HTERT RPE-1 (cell line): ENCODE measurements around the gene PLXNB1.
"Not testable (repeated sequence)": the region's sequence is repeated elsewhere in the genome, so short reads cannot be mapped to it uniquely, and the experiment has no call there.

Experiments
- in situ Hi-C: fragments of 300-500 bp; cut with MboI; formaldehyde crosslinking; loops from 4 replicates; pipeline ENCODE4 v1.14.3; 2020; ENCODE audit warnings: low sequenced_read_pairs

The PLXNB1 gene

DNA sequence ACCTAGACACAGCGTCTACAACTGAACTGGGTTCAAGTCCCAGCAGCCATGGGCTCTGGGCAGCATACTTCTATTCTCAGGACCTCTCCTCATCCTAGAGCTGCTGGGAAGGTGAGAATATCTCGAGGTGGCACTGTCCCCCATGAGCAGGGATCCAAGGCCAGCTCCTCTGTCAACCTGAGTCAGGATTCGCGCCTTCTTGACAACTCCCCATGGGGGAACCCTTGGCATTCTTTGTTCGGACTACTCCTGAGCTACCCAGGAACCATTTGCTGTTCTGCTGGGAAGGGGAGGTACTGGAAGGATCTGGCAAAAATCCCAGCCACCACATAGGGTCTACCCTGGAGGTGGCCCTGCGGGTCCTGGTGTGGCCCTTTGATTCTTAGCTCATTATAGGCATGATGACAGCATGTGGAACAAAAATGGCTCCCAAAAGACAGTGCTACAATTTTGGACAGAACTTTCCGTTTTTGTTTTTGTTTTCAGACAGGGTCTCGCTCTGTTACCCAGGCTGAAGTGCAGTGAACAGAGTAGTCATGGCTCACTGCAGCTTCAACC is 22.3 kb downstream of the PLXNB1 start:
- in situ Hi-C loops, result no loop called here

DNA sequence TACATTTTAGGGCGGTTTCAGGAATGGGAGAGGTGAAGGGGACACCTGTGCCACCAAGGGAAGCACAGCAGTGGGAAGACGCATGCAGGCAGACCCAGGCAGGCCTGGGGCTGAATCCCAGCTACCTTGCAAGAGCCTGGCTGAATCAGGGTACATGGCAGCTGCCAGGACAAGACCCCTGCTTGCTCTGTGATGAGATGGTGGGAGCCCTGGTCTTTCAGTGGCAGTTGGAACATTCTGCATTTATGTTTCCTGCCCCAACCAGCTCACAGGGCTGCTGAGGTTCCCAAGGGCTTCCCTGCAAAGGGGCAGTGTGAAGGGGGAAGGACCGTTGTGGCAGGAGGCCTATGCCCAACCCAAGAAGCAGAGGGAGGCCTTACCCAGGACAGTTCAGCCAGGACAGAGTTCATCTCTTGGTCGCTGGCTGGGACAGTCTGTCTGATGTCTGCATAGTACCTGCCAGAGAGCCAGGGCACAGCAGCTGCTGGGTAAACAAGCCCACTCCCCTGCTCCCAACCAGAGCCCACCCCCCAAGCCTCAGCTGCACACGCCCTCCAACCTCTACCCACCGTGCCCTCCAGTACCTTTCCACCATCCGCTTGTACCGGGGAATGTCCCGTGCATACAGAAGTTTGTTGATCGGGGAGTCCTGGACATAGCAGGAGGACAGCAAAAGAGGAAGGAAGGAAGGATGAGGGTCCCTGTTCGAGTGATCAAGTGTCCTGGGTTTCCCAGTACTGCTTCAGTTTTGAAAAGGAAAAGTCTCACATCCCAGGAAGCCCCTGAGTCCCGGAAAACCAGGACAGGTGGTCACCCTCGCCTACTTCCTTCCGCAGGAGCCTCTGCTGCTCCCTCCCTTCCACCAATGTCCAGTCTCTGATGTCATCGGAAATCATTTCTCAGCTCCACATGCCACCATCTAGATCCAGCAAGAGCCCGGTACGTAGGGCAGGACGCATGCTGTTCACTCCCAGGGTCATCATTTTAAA is 23.1 kb downstream of the PLXNB1 start:
- in situ Hi-C loops, result no loop called here

DNA sequence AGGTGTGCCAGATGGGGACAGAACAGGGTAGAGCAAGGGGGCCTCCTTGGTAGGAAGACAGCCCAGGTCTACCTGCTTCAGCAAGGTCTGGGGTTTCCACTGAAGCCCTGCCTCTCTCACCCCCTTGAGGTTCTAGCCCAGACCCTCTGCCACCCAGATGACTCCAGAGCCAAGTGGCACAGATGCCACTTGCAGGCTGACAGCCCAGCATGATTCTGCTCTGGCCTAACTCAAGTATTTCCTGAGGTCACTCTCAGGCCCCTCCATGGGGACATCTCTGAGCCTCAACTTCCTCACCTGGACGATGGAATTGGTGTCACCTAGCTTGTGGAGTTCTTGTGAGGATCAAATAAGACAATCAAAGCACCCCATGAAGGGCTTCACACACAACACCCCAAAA is 23.9 kb downstream of the PLXNB1 start:
- in situ Hi-C loops, result no loop called here

DNA sequence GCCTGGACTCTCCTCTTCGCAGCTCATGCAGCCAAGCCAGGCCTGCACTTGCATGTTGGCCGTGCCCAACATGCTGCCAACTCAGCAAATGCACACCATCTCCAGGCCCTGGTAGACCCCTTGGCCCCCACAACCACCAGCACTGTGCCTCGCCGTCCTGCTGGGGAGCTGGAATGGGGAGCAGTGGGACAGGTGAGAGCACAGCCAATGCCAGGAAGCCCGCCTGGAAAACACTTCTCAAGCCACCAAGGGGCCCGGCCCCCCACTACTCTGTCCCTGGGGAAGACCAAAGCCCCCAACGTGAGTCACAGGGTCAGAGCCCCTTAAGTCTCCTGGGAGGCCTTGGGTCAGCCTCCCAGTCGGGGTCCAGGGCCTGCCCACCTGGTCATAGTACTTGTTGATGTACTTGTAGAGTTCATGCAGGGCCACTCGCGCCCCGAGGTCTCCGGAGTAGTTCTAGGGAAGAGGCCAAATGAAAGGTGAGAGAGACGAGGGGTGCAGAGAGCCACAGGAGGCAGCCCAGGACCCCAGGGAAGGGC is 24.5 kb downstream of the PLXNB1 start:
- in situ Hi-C loops, result no loop called here

DNA sequence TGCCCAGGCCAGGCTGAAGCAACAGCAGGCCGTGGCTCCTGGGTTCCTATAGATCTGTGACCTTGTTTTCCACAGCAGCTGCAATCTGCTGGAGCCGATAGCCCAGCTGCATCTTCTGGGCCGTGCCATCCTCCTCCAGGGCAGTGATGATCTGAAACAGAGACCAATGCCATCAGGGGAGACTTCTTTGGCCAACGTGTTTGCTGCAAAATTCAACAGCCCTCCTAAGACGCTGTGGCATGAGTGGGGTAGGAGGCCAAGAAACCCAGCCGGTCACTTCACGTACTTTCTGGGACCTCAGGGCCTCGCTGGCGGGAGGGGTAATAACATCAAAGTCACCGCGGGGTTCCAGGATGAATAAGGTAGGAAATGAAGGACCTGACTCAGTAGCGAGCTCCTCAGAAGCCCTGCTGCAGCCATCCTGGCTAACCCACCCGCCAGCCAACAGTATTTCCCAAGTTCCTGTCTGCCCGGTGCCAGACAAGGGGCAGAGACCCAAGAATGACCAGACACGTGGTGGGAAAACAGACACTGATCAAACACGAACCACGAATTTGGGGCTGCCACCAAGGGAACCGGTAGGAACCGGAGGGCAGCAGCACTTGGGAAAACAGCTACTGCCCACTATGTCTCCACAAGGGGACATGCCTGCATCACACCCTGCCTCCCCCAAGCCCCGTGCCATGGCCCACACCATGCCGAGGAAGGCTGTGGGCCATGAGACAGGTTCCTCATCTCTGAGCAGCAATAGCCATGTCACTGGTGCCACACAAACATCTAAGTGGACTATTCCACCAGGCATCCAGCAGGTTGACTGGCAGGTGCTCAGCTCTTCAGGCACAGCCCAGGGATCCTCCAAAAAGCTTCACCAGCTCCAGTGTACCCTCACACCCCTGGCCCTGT is 25.2 kb downstream of the PLXNB1 start:
- in situ Hi-C loops, result no loop called here

DNA sequence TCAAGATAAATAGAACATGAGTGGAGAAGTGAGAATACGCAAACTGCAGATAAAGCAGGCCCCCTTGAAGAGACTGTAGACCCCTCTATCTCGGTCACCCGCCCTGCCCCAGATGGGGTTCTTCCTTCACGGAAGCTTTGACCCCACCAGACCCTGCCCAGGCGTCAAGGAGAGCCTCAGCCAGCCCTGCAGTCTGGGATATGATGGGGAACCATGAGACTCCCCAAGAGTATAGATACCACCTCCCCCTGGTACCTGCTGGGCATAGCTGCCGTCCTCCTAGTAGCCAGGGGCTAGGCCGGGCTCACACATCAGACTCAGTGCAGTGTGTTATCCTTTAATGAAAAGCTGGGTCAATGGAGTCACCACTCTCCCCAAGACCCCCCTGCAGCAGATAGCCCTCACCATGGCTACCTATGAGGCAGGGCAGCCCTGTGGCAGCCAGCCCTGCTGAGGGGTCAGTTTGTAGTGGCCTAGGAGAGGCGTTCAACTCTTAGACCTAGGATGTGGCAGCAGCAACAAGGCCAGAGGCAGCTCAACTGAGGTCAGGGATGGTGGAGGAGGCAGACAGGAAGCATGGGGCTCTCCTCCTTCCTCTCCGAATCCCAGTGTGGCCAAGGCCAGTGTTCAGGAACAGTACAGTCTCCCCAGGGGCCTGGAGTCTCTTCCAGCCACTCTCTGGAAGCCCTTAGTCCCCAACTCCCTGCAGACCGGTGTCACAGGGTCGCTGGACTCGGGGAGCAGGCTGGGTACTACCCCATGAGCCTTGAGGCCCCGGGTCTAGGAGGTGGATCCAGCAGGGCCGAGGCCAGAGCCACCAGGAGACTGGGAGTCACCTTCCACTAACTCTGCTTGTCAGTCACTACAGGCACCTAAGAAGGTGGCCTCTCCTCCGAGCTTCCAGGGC is 26.1 kb downstream of the PLXNB1 start:
- in situ Hi-C loops, result no loop called here

DNA sequence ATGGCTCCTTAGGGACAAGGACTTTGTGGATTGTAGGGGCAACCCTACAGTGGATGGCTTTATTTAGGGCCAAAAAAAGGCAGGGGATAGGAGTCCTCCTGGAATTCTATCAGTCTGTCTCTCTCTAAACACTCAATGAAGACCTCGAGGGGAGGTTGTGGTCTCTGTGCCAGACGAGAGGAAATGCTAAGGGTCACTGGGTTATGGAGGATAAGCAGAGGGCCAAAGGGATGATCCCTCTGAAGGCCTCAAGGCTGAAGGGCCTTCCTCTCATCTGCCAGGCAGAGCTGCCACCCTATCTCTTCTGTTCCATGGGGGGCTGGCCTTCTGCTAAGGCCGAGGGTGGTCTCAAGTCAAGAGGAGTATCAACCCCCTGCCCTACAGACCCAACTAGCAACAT is 27.0 kb downstream of the PLXNB1 start:
- in situ Hi-C loops, result no loop called here

DNA sequence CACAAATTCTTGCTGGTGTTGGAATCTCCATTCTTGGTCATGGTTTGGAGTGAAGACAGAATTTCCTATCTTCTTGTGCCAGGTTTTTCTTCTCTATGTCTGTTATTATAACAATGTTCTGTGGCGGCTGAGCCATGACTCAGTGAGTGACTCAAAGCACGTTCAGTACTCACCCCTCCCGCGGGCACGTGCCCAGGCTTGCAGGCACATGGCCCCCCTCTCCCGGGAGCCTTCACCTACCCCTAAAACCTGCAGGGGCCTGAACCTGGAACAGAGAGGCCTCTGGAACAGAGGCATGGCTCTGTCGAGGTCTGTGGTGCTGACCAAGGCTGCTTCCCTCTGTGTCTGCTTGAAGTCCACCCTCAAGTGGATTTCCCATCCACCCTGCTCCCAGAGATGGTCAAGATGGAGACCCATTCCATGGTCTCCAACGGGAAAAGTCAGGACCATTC is 27.6 kb downstream of the PLXNB1 start:
- in situ Hi-C loops, result no loop called here

DNA sequence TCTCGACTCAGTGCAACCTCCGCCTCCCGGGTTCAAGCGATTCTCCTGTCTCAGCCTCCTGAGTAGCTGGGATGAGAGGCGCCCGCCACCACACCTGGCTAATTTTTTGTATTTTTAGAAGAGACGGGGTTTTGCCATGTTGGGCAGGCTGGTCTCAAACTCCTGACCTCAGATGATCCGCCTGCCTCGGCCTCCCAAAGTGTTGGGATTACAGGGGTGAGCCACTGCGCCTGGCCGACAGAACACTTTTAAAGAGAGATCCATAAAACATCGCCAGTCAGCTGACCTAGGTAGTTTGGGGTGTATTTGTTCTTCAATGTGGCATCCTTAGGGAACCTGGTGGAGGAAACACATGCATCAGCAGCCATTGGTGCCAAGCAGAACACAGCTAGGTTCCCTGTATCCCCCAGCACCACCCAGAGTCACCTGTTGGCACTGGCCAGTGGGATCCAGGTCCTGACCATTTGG is 28.4 kb downstream of the PLXNB1 start:
- in situ Hi-C loops, result not testable (repeated sequence)

DNA sequence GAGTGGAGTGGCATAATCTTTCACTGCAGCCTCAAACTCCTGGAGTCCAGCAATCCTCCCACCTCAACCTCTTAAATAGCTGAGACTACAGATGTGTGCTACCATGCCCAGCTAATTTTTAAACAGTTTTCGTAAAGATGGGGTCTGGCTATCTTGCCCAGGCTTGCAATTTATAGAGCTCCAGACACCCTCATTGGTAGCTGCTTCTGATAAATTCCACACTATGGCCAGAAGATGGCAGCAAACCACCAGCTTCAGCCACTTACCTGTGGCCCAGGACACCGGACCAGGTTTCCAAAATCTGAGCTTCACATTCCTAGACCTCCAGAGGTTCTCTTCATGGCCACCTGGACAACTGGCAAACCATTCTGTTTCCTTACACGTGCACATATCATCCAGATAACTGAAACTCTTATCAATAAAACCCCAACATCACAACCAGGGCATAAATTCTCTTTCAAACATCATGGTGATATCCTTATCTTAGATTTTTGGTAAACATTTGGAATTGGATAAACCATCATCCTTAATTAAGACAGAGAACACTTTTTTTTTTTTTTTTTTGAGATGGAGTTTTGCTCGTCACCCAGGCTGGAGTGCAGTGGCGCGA is 29.0 kb downstream of the PLXNB1 start:
- in situ Hi-C loops, result no loop called here

DNA sequence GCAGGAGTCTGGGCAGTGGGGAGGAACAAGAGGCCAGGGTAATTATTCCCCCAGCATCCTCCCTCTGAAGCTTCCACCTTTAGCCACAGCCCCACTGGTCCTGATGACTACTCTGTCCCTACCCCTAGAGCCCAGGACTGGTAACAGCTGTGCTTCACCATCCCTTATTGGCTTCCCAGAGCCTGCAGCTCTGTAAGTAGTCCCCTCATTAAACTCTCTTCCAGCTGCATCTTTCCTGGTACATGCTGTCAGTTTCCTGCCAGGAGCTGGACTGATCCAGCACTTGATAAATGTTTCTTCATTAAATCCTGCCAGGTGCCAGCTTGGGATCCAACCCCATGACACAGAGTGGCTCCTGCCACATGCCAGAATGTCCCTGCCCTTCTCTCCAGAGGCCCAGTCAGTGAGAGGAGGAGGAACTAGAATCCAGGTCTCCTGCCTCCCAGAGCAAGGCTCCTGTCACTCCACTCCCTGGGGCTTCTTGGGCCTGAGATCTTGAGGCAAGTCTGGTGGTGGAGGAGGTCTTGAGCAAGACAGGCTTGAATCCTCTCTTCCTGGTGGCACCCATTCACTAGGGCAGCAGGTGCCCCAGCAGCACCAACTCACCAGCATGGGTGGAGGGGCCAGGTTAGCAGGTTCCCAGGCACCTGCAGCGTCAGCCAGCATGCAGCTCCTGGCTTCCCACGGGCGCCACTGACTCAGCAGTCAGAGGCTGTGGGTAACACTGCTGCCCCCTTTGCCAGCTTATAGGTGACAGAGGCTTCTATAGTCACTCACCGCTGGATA is 30.3 kb downstream of the PLXNB1 start:
- in situ Hi-C loops, result no loop called here

DNA sequence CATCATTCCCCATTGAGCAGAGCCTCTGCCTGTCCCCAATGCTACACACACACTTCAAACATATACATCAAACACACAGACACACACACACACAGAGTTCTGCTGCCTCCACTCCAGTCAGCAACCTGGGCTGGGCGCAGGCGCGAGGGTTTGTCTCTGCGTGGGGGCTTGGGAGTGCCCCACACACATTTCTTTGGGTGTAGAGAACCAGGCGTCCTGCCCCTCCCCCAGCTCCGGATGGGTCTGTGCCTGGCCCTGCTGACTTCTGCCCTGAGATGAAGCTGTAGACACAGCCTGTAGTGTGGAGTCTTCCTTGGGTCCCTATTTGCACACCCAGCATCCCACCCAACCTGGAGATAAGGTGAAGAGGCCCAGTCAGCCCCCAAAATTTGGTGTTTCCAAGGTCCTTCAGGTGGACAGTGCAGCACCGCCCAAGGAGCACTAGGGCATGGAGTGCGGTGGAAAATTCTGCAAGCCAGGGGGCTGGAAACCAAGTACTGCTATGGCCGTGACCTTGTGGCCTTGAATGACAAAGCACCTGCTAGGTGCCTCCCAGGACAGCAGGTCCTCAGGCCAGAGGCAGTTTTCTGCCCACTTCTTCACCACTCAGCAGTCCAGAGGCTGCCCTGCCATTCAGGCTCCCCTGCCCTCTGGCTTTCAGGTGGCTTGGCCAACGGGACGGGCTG is 31.0 kb downstream of the PLXNB1 start:
- in situ Hi-C loops, result no loop called here

DNA sequence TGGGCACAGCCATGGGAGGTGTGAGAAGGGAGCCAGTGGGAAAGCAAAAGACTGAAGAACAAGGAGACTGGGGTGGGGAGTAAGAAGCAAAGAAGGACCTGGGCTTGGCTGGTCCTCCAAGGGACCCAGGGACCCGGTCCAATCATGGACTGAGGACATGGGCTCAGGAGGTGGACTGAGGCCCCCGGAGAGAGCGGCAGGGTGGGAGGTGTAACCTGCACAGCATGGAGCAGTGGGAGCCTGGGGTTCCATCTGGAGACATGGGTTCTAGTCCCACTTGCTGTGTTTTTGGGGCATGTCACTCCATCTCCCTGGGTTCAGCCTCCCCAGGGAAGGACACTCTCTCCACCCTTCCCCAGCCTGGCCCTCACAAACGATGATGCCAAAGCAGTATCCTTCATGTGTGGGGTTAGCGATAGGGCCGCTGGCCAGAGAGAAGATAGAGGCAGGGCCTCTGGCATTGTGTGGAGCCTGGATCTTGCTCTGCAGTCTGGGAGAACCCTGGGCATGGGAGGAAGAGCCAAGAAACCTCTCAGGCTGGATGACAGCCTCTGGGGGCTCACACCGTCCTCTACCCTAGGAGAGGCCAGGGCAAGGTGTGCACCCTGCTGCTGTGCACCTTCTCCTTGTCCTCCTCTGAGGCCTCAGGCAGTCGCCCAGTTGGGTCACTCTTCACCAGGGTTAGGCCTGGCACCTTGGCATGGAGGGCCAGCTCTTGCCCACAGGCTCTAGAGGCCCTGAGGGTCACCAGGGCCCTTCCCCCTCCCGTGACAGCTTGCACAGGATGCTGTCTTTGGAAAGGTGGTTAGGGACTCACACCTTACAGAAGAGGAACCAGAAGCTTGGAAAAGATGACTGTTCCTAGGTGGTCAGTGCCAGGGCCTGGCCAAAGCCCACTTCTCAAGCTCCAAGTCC is 31.9 kb downstream of the PLXNB1 start:
- in situ Hi-C loops, result no loop called here

DNA sequence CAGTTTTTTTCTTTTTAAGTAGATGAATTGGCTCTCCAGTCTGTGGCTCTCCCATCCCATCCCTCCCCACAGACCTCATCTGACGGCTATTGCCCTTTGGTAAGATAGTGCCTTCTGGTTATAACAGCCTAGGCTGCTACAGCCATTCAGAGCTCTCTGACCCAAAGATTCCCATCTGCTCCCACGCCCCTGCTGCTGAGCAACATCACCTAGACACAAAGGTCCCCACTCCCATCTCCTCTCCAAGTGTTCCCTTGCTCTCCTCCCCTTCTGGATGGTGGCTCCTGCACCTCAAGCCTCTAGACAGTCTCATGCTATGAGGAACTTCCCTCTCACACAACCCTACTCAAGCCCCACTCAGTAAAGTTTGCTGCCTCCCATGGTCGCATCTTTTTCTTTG is 34.2 kb downstream of the PLXNB1 start:
- in situ Hi-C loops, result no loop called here

DNA sequence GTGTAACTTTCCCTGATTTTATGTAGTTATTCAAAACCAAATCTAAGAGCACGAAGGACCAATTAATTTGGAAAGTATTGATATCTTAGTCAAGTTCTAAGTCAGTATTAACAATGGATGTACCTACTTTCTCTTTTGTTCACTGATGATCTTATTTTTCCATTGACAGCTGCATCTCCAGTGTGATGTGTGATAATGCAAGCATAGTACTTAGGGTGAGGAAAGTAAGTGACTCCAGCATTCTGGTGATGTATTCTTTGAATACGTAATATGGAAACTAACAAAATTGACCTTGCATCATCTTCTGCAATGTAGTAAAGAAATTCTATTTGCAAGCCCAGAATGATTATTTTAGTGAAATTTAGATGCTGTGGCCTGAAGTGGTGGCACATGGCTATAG is 35.5 kb downstream of the PLXNB1 start:
- in situ Hi-C loops, result no loop called here

DNA sequence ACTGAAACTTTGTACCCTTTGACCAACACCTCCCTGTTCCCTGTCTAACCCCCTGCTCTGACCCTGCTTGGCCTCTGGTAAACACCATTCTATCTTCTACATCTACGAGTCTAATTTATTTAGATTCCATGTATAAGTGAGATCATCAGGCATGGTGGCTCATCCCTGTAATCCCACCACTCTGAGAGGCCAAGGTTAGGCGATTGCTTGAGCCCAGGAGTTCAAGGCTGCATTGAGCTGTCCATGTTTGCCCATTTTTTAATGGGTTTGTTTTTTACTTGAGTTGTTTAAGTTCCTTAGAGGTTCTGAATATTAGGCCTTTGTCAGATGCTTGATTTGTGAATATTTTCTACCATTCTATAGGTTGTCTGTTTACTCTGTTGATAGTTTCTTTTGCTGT is 40.9 kb downstream of the PLXNB1 start:
- in situ Hi-C loops, result no loop called here

DNA sequence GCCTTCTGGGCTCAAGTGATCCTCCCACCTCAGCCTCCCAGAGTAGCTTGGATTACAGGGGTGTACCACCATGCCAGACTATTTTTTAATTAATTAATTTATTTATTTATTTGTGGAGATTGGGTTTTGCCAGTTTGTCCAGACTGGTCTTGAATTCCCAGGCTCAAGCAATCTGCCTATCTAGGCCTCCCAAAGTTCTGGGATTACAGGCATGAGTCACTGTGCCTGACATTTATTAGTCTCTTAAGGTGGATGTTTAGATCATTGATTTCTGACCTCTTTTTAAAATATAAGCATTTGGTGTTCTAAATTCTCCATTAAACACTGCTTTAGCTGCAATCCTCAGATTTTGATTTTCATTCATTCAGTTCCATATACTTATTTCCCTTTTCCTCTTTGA is 42.3 kb downstream of the PLXNB1 start:
- in situ Hi-C loops, result no loop called here
